HG03378 (cell line): Measurements from ENCODE around the gene ZDHHC7.

Source experiments
- ATAC-seq: cut with Tn5 transposase; IDR thresholded peaks from one replicate; pipeline ENCODE4 v1.9.1; 2021; ENCODE audit warnings: mild to moderate bottlenecking, moderate library complexity; ENCODE audit not compliant: unreplicated experiment

ZDHHC7 gene

GRCh38 chr16:85025781-85026653 lies 14.7 kb upstream of the ZDHHC7 start:
- no peak for ATAC-seq

- ATAC-seq = no peak
Measured at GRCh38 chr16:85019659-85020245, 8.4 kb upstream of the ZDHHC7 start.

- no peak for ATAC-seq
Measured at GRCh38 chr16:85018529-85019236, 7.3 kb upstream of the ZDHHC7 start.

- ATAC-seq = no peak
Measured at GRCh38 chr16:85017633-85018032, 6.3 kb upstream of the ZDHHC7 start.

- ATAC-seq = no peak
Measured at GRCh38 chr16:85017151-85017550, 5.8 kb upstream of the ZDHHC7 start.

- no peak for ATAC-seq
Measured at GRCh38 chr16:85015481-85016187, 4.3 kb upstream of the ZDHHC7 start.

GRCh38 chr16:85014311-85014710 lies 3.0 kb upstream of the ZDHHC7 start:
- ATAC-seq = no peak

GRCh38 chr16:85011846-85012284 lies 530 bp upstream of the ZDHHC7 start:
- no peak for ATAC-seq

- ATAC-seq = no peak
Measured at GRCh38 chr16:85010446-85010930, 847 bp downstream of the ZDHHC7 start.

GRCh38 chr16:85008271-85008670 lies 3.1 kb downstream of the ZDHHC7 start:
- ATAC-seq = no peak

- no peak for ATAC-seq
Measured at GRCh38 chr16:85007496-85008214, 3.7 kb downstream of the ZDHHC7 start.

GRCh38 chr16:85006639-85007038 lies 4.7 kb downstream of the ZDHHC7 start:
- ATAC-seq = no peak

GRCh38 chr16:85005285-85006069 lies 5.9 kb downstream of the ZDHHC7 start:
- no peak for ATAC-seq

GRCh38 chr16:85004587-85005205 lies 6.6 kb downstream of the ZDHHC7 start:
- ATAC-seq = no peak

- ATAC-seq = no peak
Measured at GRCh38 chr16:85003725-85004586, 7.4 kb downstream of the ZDHHC7 start.

GRCh38 chr16:85003076-85003475 lies 8.3 kb downstream of the ZDHHC7 start:
- ATAC-seq = no peak

GRCh38 chr16:85002608-85003007 lies 8.7 kb downstream of the ZDHHC7 start:
- ATAC-seq = no peak

- no peak for ATAC-seq
Measured at GRCh38 chr16:85002099-85002541, 9.2 kb downstream of the ZDHHC7 start.
